Trophoblast cell (in vitro differentiated cells and primary cell): ENCODE measurements around the gene CD44.

Source experiments
- DNase-seq, 2 donors: peaks; one replicate each; pipeline ENCODE4 v3.0.0-alpha.2; 2016
- H2AFZ ChIP-seq: 2 replicates; pipeline ENCODE4 v1.6.1; 2013; ENCODE audit warnings: low read length, moderate library complexity, mild to moderate bottlenecking; ENCODE audit not compliant: insufficient read depth, poor library complexity
- H2AK5ac ChIP-seq: 2 replicates; pipeline ENCODE4 v1.6.1; 2013; ENCODE audit warnings: mild to moderate bottlenecking, low read length
- H2BK120ac ChIP-seq: 2 replicates; pipeline ENCODE4 v1.6.1; 2013; ENCODE audit warnings: low read length, mild to moderate bottlenecking, moderate library complexity; ENCODE audit not compliant: insufficient read depth, poor library complexity
- H2BK12ac ChIP-seq: 2 replicates; pipeline ENCODE4 v1.6.1; 2013; ENCODE audit warnings: mild to moderate bottlenecking, low read length, moderate library complexity
- H2BK5ac ChIP-seq: 2 replicates; pipeline ENCODE4 v1.6.1; 2013; ENCODE audit warnings: low read length, low read depth, moderate library complexity, mild to moderate bottlenecking; ENCODE audit not compliant: poor library complexity
- H3K14ac ChIP-seq: 2 replicates; pipeline ENCODE4 v1.6.1; 2013; ENCODE audit warnings: mild to moderate bottlenecking, low read length
- H3K18ac ChIP-seq: 2 replicates; pipeline ENCODE4 v1.6.1; 2013; ENCODE audit warnings: mild to moderate bottlenecking, low read length
- H3K23ac ChIP-seq: 2 replicates; pipeline ENCODE4 v1.6.1; 2013; ENCODE audit warnings: low read length
- H3K27ac ChIP-seq: 2 replicates; pipeline ENCODE4 v1.5.1; 2013; ENCODE audit warnings: low read depth, mild to moderate bottlenecking, inconsistent platforms, low read length, moderate library complexity
- H3K27me3 ChIP-seq: 2 replicates; pipeline ENCODE4 v1.6.1; 2013; ENCODE audit warnings: inconsistent platforms, mild to moderate bottlenecking, low read length, moderate library complexity; ENCODE audit not compliant: insufficient read depth
- H3K36me3 ChIP-seq, 2 experiments: 1 replicate in 1 of 2; 2 replicates in 1 of 2; pipeline ENCODE4 v1.6.1; 2013; ENCODE audit warnings: low read length in 2 of 2, mild to moderate bottlenecking in 2 of 2, moderate library complexity in 1 of 2; ENCODE audit not compliant: insufficient read depth in 2 of 2, control insufficient read depth in 1 of 2
- H3K4ac ChIP-seq: 2 replicates; pipeline ENCODE4 v1.6.1; 2013; ENCODE audit warnings: low read depth, mild to moderate bottlenecking, low read length, moderate library complexity
- H3K4me1 ChIP-seq, 2 experiments: 1 replicate in 1 of 2; 2 replicates in 1 of 2; pipeline ENCODE4 v1.6.1; 2013; ENCODE audit warnings: low read length in 2 of 2, mild to moderate bottlenecking in 2 of 2, moderate library complexity in 1 of 2; ENCODE audit not compliant: insufficient read depth in 2 of 2, control insufficient read depth in 1 of 2
- H3K4me2 ChIP-seq: 2 replicates; pipeline ENCODE4 v1.6.1; 2013; ENCODE audit warnings: inconsistent platforms, mild to moderate bottlenecking, low read length, moderate library complexity
- H3K4me3 ChIP-seq: 2 replicates; pipeline ENCODE4 v1.5.1; 2013; ENCODE audit warnings: mild to moderate bottlenecking, low read depth, low read length, inconsistent platforms
- H3K79me1 ChIP-seq: one replicate; pipeline ENCODE4 v1.6.1; 2013; ENCODE audit warnings: low read length
- H3K79me2 ChIP-seq: 2 replicates; pipeline ENCODE4 v1.6.1; 2013; ENCODE audit warnings: low read length, mild to moderate bottlenecking; ENCODE audit not compliant: control insufficient read depth, insufficient read depth, poor library complexity
- H3K9ac ChIP-seq: 2 replicates; pipeline ENCODE4 v1.6.1; 2013; ENCODE audit warnings: mild to moderate bottlenecking, low read length
- H3K9me3 ChIP-seq: 2 replicates; pipeline ENCODE4 v1.6.1; 2013; ENCODE audit warnings: low read depth, mild to moderate bottlenecking, control low read depth, inconsistent platforms, low read length; ENCODE audit not compliant: insufficient read depth
- H4K12ac ChIP-seq: 2 replicates; pipeline ENCODE4 v1.6.1; 2013; ENCODE audit warnings: low read depth, mild to moderate bottlenecking, low read length, moderate library complexity
- H4K8ac ChIP-seq: 2 replicates; pipeline ENCODE4 v1.6.1; 2013; ENCODE audit warnings: low read depth, mild to moderate bottlenecking, low read length, moderate library complexity
- H4K91ac ChIP-seq: one replicate; pipeline ENCODE4 v1.6.1; 2013; ENCODE audit warnings: low read depth, mild to moderate bottlenecking, low read length, moderate library complexity
- WGBS: extraction: QIAGEN DNeasy Blood & Tissue Kit; methylation state at CpG from one replicate; pipeline ENCODE4 v1.1.7; 2013; ENCODE audit warnings: missing lambda C conversion rate; ENCODE audit not compliant: insufficient read length, insufficient coverage; ENCODE audit errors: extremely low coverage; 5-methylcytosine and 5-hydroxymethylcytosine counted together

CD44 gene

DNA sequence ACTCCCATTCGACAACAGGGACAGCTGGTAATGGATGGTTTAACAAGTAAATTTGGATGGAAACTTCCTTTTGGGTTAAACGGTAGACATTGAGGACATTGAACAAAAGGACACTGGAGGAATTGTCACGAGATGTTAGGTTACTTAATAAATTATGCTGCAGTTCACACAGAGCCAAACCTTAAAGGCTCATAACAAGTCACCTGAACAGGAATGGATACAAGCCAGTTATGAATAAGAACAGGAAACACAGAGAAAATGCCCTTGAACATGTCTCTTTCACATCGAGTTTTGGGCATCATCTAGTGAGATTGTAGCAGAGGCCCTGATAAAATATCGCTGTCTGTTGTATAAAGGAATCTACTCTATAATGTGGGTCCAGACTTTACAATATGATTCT is 65.6 kb downstream of the CD44 start:
- no peak overlapping the region for H3K23ac ChIP-seq
- no peaks in the 10 kb centered on the region for H3K9me3 ChIP-seq
- H3K27me3 ChIP-seq, result no peaks in the 10 kb centered on the region
- WGBS, result no CpG with 5 or more reads among the region's 5 CpGs
- H3K4me2 ChIP-seq, result no peak overlapping the region
- H2BK12ac ChIP-seq, result no peak overlapping the region
- no peaks in the 10 kb centered on the region for H3K79me2 ChIP-seq
- no peaks in the 10 kb centered on the region for H3K4me1 ChIP-seq
- H2AK5ac ChIP-seq, result no peak overlapping the region
- H4K91ac ChIP-seq, result no peak overlapping the region
- no peak overlapping the region for H3K18ac ChIP-seq
- no peak overlapping the region for H2BK120ac ChIP-seq
- no peak for DNase-seq
- no peak overlapping the region for H3K9ac ChIP-seq
- H3K79me1 ChIP-seq, result no peaks in the 10 kb centered on the region
- H3K4me3 ChIP-seq, result no peak overlapping the region
- H3K4ac ChIP-seq, result no peak overlapping the region
- H4K12ac ChIP-seq, result no peak overlapping the region
- no peak overlapping the region for H2AFZ ChIP-seq
- no peak overlapping the region for H2BK5ac ChIP-seq
- H3K14ac ChIP-seq, result no peak overlapping the region
- no peaks in the 10 kb centered on the region for H3K36me3 ChIP-seq
- H3K27ac ChIP-seq, result no peak overlapping the region
- no peak overlapping the region for H4K8ac ChIP-seq

DNA sequence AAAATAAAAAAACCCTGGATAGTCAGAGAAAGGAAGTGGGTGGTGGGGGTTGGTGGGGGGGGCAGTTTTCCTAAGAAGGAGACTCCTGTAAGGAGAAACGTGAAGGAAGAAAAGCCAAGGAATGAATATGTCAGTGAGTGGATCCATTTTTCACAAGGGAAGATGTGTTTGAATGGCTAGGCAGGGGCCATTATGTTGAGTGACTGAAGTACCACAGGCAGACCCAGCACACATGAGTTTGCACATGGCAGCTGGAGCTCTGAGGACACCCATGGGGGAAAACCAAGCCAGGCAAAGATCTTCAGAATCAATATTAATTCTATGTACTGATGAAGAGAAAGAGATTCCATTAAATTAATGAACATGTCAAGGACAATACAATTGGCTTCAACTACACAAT is 67.6 kb downstream of the CD44 start:
- Histone ChIP-seq H4K8ac (no peak overlapping the region), H3K9ac (no peak overlapping the region), H2BK120ac (no peak overlapping the region), H3K4me1 (no peaks in the 10 kb centered on the region), H2BK12ac (no peak overlapping the region), H3K4me3 (no peak overlapping the region), H4K12ac (no peak overlapping the region), H3K36me3 (no peaks in the 10 kb centered on the region), H2AFZ (no peak overlapping the region), H3K4me2 (no peak overlapping the region), H3K18ac (no peak overlapping the region), H3K23ac (no peak overlapping the region), H2AK5ac (no peak overlapping the region), H3K9me3 (no peaks in the 10 kb centered on the region), H2BK5ac (no peak overlapping the region), H3K79me1 (no peaks in the 10 kb centered on the region), H3K27me3 (no peaks in the 10 kb centered on the region), H3K14ac (no peak overlapping the region), H3K4ac (no peak overlapping the region), H4K91ac (no peak overlapping the region), H3K79me2 (no peaks in the 10 kb centered on the region), H3K27ac (no peak overlapping the region)
- DNase-seq, result no peak
- no CpG with 5 or more reads among the region's 1 CpG for WGBS

DNA sequence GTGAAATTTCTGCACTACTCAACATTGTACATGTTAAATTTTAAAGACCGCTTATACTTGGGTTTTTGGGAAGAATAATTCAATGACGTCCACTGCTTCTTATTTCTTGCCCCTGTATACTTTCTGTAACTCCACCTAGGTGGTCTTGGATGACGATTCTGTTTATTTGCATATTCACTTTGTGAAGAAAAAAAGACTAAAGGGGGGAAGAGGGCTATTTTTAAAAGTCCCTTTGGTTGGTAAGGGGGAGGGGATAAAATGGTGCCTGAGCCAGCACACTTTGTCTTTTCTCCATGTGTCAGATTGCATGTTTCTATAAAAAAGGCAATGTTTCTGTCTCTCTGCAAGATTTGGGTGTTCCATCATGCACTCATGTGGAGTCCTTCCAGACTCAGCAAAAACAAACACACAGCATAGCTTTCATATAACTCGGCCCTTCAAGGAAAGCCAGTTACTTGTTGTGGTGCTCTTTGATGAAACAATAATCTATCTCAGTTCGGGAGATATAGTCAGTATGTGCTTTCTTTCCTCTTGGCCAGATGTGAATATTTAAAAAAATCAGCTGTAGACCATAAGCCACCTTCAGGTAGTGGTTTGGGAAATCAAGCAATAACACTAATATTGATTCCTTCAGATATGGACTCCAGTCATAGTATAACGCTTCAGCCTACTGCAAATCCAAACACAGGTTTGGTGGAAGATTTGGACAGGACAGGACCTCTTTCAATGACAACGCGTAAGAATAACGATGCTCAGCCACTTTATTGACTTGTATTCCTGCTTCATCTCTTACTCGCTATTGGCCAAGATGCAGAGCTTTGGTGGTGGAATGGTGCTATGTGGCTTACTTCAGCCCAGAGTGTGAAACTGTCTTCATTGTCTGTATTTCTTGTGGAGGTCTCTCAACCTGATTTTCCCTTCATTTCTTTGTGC is 68.8 kb downstream of the CD44 start:
- Histone ChIP-seq H4K91ac (no peak overlapping the region), H3K79me2 (no peaks in the 10 kb centered on the region), H3K9me3 (no peaks in the 10 kb centered on the region), H2AK5ac (no peak overlapping the region), H2BK120ac (no peak overlapping the region), H3K27ac (no peak overlapping the region), H3K4me1 (no peaks in the 10 kb centered on the region), H2BK12ac (no peak overlapping the region), H3K79me1 (no peaks in the 10 kb centered on the region), H3K18ac (no peak overlapping the region), H2AFZ (no peak overlapping the region), H2BK5ac (no peak overlapping the region), H3K23ac (no peak overlapping the region), H3K9ac (no peak overlapping the region), H3K36me3 (no peaks in the 10 kb centered on the region), H4K8ac (no peak overlapping the region), H3K4me3 (no peak overlapping the region), H4K12ac (no peak overlapping the region), H3K14ac (no peak overlapping the region), H3K27me3 (no peaks in the 10 kb centered on the region), H3K4ac (no peak overlapping the region), H3K4me2 (no peak overlapping the region)
- no CpG with 5 or more reads among the region's 10 CpGs for WGBS
- no peak for DNase-seq

DNA sequence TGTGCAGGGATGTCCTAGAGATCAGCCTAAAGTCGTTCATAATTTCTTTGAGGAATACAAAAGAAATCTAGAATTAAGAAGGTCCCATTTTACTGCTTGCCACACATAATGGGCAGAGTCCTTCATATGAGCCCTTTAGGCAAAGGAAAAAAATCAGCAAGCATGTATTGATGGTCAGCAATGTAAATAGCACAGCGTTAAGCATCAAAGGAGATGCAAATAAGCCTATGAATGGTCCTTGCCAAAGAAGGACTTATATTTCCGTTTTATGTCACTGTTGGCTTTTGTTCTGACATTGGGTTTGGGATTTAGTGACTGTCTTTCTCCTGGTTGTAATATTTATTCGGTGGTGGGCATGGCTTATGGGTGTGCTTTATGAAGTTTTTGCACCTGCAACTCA is 69.8 kb downstream of the CD44 start:
- H3K4me1 ChIP-seq, result no peaks in the 10 kb centered on the region

More for the DNA sequence above, 69.8 kb downstream of the CD44 start:
- Histone ChIP-seq H3K4me2 (no peak overlapping the region), H4K12ac (no peak overlapping the region), H4K91ac (no peak overlapping the region), H3K14ac (no peak overlapping the region), H3K4me3 (no peak overlapping the region), H3K79me1 (no peaks in the 10 kb centered on the region), H3K4ac (no peak overlapping the region), H3K36me3 (no peaks in the 10 kb centered on the region), H2BK12ac (no peak overlapping the region), H4K8ac (no peak overlapping the region), H2AFZ (no peak overlapping the region), H3K27ac (no peak overlapping the region), H3K18ac (no peak overlapping the region), H3K27me3 (no peaks in the 10 kb centered on the region), H3K23ac (no peak overlapping the region), H3K9me3 (no peaks in the 10 kb centered on the region), H2BK120ac (no peak overlapping the region), H2AK5ac (no peak overlapping the region), H3K9ac (no peak overlapping the region), H2BK5ac (no peak overlapping the region), H3K79me2 (no peaks in the 10 kb centered on the region)
- no CpG with 5 or more reads among the region's 4 CpGs for WGBS
- no peak for DNase-seq
